ENCODE results near the gene GPC3.

Gene GPC3

GRCh38 chrX:133514486-133514885, 470.9 kb downstream of the GPC3 start:
- no peaks in the 10 kb centered on the region for H3K27me3 ChIP-seq
- intact Hi-C loops (cut with DNase I; ENCODE audit: low total_unique reads) = no loop called here
- DNase-seq = no peak

GRCh38 chrX:133513123-133513522, 472.3 kb downstream of the GPC3 start:
- intact Hi-C loops (cut with DNase I; ENCODE audit: low total_unique reads) = no loop called here
- no peak for TF ChIP-seq CTCF (IDR thresholded peaks at IDR 0.05)
- H3K4me1 ChIP-seq = no peaks in the 10 kb centered on the region
- no peak for DNase-seq
- H3K27ac ChIP-seq = no peak overlapping the region
- no peaks in the 10 kb centered on the region for H3K27me3 ChIP-seq
- no peak overlapping the region for H3K4me3 ChIP-seq
- H3K9me3 ChIP-seq = no peaks in the 10 kb centered on the region
- no peaks in the 10 kb centered on the region for H3K36me3 ChIP-seq

More at GRCh38 chrX:133514486-133514885, 470.9 kb downstream of the GPC3 start:
- Histone ChIP-seq H3K27ac (no peak overlapping the region), H3K36me3 (no peaks in the 10 kb centered on the region), H3K9me3 (no peaks in the 10 kb centered on the region), H3K4me3 (no peak overlapping the region), H3K4me1 (no peaks in the 10 kb centered on the region)
- no peak for TF ChIP-seq CTCF (IDR thresholded peaks at IDR 0.05)

- no peak for TF ChIP-seq CTCF (IDR thresholded peaks at IDR 0.05)
- Histone ChIP-seq H3K36me3 (no peaks in the 10 kb centered on the region), H3K4me3 (no peak overlapping the region), H3K27ac (no peak overlapping the region), H3K4me1 (no peaks in the 10 kb centered on the region), H3K9me3 (no peaks in the 10 kb centered on the region), H3K27me3 (no peaks in the 10 kb centered on the region)
- DNase-seq = no peak
- intact Hi-C loops (cut with DNase I; ENCODE audit: low total_unique reads) = no loop called here
Observed at GRCh38 chrX:133511041-133511440, 474.4 kb downstream of the GPC3 start.

- Histone ChIP-seq H3K27ac (peak overlapping the region in 1 of 2 donors; percentile 78), H3K36me3 (no peaks in the 10 kb centered on the region)
- intact Hi-C loops (cut with DNase I; ENCODE audit: low total_unique reads) = no loop called here
Observed at GRCh38 chrX:133497356-133497755, 488.0 kb downstream of the GPC3 start.

GRCh38 chrX:133495464-133496391, 489.7 kb downstream of the GPC3 start:
- intact Hi-C loops (cut with DNase I; ENCODE audit: low total_unique reads) = no loop called here
- peak; percentile 48 to 73 for DNase-seq
- Histone ChIP-seq H3K36me3 (no peaks in the 10 kb centered on the region), H3K4me3 (peak overlapping the region; percentile 18 to 22), H3K27ac (peak overlapping the region; percentile 68 to 78), H3K9me3 (no peaks in the 10 kb centered on the region), H3K4me1 (peaks cover 0 to 17% (median 0%) of the 10 kb centered on the region in 4 donors), H3K27me3 (no peaks in the 10 kb centered on the region)
- TF ChIP-seq CTCF (IDR thresholded peaks at IDR 0.05) = no peak

More at GRCh38 chrX:133497356-133497755, 488.0 kb downstream of the GPC3 start:
- H3K4me3 ChIP-seq = no peak overlapping the region
- DNase-seq = no peak
- H3K4me1 ChIP-seq = peaks cover 0 to 17% (median 0%) of the 10 kb centered on the region in 4 donors
- H3K27me3 ChIP-seq = no peaks in the 10 kb centered on the region
- no peaks in the 10 kb centered on the region for H3K9me3 ChIP-seq
- no peak for TF ChIP-seq CTCF (IDR thresholded peaks at IDR 0.05)
